ENCODE measurements around the gene ZNF385B.
"Not testable (repeated sequence)": the region's sequence is repeated elsewhere in the genome, so short reads cannot be mapped to it uniquely, and the experiment has no call there.

ZNF385B gene

DNA sequence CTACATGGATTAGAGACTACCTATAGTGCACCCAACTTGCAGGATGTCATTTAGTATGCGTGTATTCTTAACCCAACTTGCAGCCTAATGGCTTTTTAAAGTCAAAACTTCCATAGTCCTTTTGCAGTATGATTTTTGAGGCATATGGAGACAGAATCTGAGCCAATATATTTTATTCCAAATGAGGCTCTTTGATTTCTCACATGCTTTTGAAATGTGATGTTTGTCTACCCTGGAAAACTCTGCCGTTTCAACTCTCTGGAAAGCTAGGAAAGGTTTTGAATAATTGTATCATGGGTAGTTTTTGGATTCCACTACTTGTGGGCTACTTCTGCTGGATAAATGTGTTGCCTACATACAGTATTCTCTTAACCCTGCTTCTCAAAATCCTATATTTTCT, 206.6 kb downstream of the ZNF385B start:
- no peak overlapping the region for H3K4me3 Mint-ChIP-seq
- H3K27ac Mint-ChIP-seq, result no peak overlapping the region
- intact Hi-C loops (cut with micrococcal nuclease), result no loop called here

DNA sequence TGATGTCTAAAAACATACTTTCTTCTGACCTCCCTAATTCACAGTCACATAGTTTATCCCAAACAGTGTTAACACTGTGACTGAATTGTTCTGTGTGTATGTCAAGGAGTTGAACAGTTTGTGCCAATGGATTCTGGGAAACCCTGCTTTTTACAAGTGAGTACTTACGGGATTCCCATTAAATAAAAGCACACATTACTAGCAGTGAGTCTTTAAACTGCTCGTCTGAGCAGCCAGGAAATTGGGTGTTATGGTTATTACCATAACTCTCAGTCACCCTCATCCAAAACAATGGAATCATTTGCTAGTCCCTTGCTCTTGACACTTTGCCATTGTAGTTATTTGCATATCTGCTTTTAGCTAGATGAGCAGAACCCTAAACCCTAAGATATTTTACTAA, 209.1 kb downstream of the ZNF385B start:
- no peaks in the 10 kb centered on the region for H3K9me3 Mint-ChIP-seq
- H3K27ac Mint-ChIP-seq, result no peak overlapping the region
- intact Hi-C loops (cut with micrococcal nuclease), result no loop called here
- H3K4me3 Mint-ChIP-seq, result no peak overlapping the region
- no peaks in the 10 kb centered on the region for H3K36me3 Mint-ChIP-seq (ENCODE audit: low read depth)
- no peaks in the 10 kb centered on the region for H3K4me1 Mint-ChIP-seq (ENCODE audit: low read depth)
- no peaks in the 10 kb centered on the region for H3K27me3 Mint-ChIP-seq

More for the DNA sequence above, 206.6 kb downstream of the ZNF385B start:
- H3K36me3 Mint-ChIP-seq (ENCODE audit: low read depth), result no peaks in the 10 kb centered on the region
- no peaks in the 10 kb centered on the region for H3K4me1 Mint-ChIP-seq (ENCODE audit: low read depth)
- no peaks in the 10 kb centered on the region for H3K27me3 Mint-ChIP-seq
- no peaks in the 10 kb centered on the region for H3K9me3 Mint-ChIP-seq

DNA sequence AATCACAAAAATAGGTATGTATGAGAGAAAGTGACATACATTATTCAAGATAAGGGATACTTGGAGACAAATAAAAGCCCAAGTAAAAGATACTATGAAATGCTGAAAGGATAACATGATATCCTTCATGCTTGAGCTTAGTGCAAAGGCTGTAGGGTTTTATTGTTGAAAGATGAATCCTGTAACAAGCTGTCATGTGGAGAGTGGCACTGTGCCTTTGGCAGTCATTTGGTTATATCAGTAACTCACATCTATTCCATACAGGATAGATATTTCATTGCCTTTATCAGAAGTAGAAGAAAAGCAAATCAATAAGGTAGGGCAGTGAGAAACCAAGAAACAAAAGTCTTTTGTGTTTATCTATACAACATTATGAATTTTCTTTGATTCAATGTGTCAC, 211.0 kb downstream of the ZNF385B start:
- no peak overlapping the region for H3K27ac Mint-ChIP-seq
- no peaks in the 10 kb centered on the region for H3K9me3 Mint-ChIP-seq
- no peaks in the 10 kb centered on the region for H3K4me1 Mint-ChIP-seq (ENCODE audit: low read depth)
- no peaks in the 10 kb centered on the region for H3K36me3 Mint-ChIP-seq (ENCODE audit: low read depth)
- H3K4me3 Mint-ChIP-seq, result no peak overlapping the region
- intact Hi-C loops (cut with micrococcal nuclease), result no loop called here
- H3K27me3 Mint-ChIP-seq, result no peaks in the 10 kb centered on the region

DNA sequence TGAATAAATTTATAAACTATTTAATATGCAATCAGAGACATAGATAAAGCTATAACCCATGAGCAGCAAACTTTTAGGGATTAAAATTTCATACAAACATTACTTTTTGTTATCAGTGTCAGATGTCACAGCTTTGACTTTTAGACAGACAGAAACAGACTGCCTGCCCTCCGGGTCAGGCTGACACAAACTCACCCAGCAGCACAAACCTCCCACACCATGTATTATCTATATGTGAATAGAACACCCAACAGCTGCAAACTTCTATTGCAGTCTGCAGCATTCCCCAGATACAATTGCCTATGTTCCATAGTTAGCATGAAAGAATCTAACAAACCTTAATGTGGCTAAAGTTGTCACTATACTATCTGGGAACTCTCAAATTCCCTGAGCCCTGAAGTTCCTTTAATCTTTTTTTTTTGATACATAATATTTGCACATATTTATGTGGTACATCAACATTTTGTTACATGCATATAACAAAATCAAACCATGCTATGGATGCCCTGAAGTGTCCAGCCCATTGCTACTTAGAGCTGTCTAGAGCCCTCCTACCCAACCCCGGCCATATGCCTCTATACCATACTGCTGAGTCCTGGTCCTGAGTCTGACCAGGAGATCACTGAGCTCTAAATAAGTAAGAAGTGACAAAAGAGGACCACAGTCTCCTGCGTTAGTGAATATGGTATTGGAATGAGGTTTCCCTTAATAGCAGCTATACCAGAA, 214.4 kb downstream of the ZNF385B start:
- H3K9me3 Mint-ChIP-seq, result no peaks in the 10 kb centered on the region
- intact Hi-C loops (cut with micrococcal nuclease), result no loop called here
- H3K27me3 Mint-ChIP-seq, result no peaks in the 10 kb centered on the region
- no peak overlapping the region for H3K27ac Mint-ChIP-seq
- no peaks in the 10 kb centered on the region for H3K36me3 Mint-ChIP-seq (ENCODE audit: low read depth)
- no peak overlapping the region for H3K4me3 Mint-ChIP-seq
- H3K4me1 Mint-ChIP-seq (ENCODE audit: low read depth), result no peaks in the 10 kb centered on the region

DNA sequence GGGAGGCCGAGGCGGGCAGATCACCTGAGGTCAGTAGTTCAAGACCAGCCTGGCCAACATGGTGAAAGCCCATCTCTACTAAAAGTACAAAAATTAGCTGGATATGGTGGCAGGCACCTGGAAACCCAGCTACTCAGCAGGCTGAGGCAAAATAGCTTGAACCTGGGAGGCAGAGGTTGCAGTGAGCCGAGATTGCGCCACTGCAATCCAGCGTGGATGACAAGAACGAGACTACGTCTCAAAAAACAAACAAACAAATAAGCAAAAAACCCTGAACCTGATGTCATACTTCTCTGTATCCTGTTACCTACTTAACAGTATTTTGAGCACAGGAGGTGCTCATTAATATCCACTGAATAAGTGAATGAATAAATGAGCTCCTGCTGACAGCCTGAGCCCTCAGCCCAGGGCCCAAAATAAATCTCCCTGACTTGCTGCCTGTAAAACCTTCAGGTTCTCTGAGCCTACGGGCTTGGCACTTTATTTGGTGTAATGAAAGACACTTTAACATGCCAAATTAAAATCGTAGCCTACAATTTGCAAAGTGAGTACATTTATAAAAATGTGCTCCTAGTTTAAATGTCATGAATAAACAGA, 215.1 kb downstream of the ZNF385B start:
- H3K4me3 Mint-ChIP-seq, result no peak overlapping the region
- H3K36me3 Mint-ChIP-seq (ENCODE audit: low read depth), result no peaks in the 10 kb centered on the region
- no peaks in the 10 kb centered on the region for H3K27me3 Mint-ChIP-seq
- intact Hi-C loops (cut with micrococcal nuclease), result no loop called here
- H3K4me1 Mint-ChIP-seq (ENCODE audit: low read depth), result no peaks in the 10 kb centered on the region
- no peaks in the 10 kb centered on the region for H3K9me3 Mint-ChIP-seq
- no peak overlapping the region for H3K27ac Mint-ChIP-seq

DNA sequence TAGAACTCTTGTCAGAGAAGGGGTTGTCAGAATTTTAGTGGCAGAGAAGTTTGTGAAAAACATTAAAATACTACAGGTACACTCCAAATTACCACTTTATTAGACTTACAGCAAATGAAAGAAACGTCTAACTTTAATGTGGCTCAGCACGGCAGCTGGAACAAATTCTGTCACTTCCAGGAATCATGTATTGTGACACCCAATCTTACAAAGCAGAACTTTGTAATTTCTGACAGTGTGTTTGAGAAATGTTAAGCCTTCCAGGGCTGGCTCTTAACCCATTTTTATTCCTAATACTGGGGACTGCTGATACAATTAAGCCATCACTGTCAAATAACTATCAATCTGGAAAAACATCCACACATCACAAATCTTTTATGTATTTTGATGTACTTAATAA, 216.4 kb downstream of the ZNF385B start:
- H3K4me1 Mint-ChIP-seq (ENCODE audit: low read depth), result no peaks in the 10 kb centered on the region
- no peak overlapping the region for H3K4me3 Mint-ChIP-seq
- H3K9me3 Mint-ChIP-seq, result no peaks in the 10 kb centered on the region
- no peaks in the 10 kb centered on the region for H3K36me3 Mint-ChIP-seq (ENCODE audit: low read depth)
- no peaks in the 10 kb centered on the region for H3K27me3 Mint-ChIP-seq
- intact Hi-C loops (cut with micrococcal nuclease), result no loop called here
- H3K27ac Mint-ChIP-seq, result no peak overlapping the region

DNA sequence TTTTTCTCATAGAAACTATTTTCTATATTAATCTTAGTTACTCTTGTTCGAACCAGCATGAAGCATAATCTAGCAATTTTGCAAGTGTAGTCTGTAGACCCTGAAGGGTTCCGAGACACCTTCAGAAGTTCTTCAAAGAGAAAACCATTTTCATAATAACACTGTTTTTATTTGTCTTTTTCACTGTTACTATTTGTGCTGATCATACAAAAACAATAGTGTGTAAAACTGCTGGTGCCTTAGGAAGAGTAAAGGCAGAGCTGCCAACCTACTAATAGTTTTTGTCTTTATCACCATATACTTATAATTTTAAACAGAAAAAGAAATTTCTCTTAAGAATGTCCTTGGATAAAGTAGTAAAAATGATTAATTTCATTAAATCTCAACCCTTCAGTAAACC, 218.9 kb downstream of the ZNF385B start:
- Mint-ChIP-seq H3K4me1 (ENCODE audit: low read depth) (no peaks in the 10 kb centered on the region), H3K36me3 (ENCODE audit: low read depth) (no peaks in the 10 kb centered on the region), H3K27ac (no peak overlapping the region), H3K4me3 (no peak overlapping the region), H3K27me3 (no peaks in the 10 kb centered on the region), H3K9me3 (no peaks in the 10 kb centered on the region)
- intact Hi-C loops (cut with micrococcal nuclease), result no loop called here

DNA sequence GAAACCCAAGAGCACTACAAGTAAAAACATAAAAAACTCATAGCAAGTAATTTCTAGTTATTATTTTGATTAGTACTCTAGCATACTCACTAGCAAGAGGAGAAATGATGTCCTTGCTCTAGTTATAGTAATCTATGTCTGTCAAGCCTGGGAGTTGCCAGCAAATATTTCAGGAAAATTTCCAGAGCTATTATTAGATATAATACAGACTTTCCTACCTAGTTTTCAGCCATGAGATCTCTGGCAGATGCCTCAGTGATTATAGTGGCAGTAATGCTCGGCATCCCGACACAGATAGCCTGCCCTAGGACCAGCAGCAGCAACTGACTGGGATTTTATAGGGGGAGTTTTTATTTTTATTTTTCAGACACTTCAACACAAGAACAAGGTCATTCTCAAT, 224.4 kb downstream of the ZNF385B start:
- H3K27me3 Mint-ChIP-seq, result no peaks in the 10 kb centered on the region
- intact Hi-C loops (cut with micrococcal nuclease), result no loop called here
- H3K4me1 Mint-ChIP-seq (ENCODE audit: low read depth), result no peaks in the 10 kb centered on the region
- no peaks in the 10 kb centered on the region for H3K36me3 Mint-ChIP-seq (ENCODE audit: low read depth)
- H3K27ac Mint-ChIP-seq, result no peak overlapping the region
- H3K4me3 Mint-ChIP-seq, result no peak overlapping the region
- peaks cover 5% of the 10 kb centered on the region for H3K9me3 Mint-ChIP-seq

DNA sequence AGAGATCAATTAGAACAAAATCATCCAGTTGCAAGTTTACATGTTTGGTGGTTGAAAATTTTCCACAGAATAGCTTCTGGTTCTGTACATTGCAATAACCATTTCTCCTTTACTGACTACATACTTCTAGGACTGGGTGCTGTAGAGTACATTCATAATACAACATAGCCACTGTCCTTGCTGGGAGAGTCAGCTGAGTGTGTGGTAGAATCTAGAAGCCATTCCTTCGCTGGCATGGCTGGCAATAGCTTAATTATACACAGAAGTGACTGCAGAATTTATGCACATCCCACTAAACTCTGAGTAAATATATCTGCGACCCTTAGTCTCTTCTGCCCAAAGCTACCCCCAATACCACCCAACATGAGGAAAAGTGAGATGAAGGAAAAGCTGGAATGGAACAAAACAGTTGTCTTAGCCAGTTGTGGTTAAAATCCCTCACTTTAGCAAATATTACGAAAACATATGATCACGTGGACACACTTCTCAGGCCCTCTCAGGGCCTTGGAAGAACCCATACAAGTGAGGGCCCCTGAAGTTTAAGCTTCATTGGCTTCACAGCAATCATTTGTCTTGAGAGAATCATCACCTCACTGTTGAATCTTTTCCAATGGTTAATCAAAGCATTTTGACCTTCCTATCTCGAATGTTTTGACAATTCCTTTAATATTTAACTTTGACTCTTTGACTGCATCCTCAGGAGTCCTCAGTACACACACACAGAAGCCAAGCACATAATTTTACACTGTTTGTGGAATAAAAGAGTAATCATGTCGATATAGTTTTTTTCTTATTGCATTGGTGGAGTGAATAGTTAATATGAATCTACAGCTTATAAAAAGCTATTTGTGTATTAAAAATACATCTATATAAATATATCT, 225.1 kb downstream of the ZNF385B start:
- intact Hi-C loops (cut with micrococcal nuclease), result no loop called here
- H3K4me3 Mint-ChIP-seq, result no peak overlapping the region
- no peaks in the 10 kb centered on the region for H3K27me3 Mint-ChIP-seq
- no peaks in the 10 kb centered on the region for H3K4me1 Mint-ChIP-seq (ENCODE audit: low read depth)
- H3K27ac Mint-ChIP-seq, result no peak overlapping the region
- H3K9me3 Mint-ChIP-seq, result peaks cover 9% of the 10 kb centered on the region
- H3K36me3 Mint-ChIP-seq (ENCODE audit: low read depth), result no peaks in the 10 kb centered on the region

DNA sequence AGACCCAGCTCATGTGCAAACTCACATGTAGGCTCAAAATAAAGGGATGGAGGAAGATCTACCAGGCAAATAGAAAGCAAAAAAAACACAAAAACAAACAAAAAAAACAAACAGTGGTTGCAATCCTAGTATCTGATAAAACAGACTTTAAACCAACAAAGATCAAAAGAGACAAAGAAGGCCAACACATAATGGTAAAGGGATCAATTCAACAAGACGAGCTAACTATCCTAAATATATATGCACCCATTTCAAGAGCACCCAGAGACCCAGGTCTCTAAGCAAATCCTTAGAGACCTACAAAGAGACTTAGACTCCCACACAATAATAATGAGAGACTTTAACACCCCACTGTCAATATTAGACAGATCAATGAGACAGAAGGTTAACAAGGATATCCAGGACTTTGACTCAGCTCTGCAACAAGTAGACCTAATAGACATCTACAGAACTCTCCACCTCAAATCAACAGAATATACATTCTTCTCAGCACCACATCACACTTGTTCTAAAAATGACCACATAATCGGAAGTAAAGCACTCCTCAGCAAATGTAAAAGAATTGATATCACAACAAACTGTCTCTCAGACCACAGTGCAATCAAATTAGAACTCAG, 229.5 kb downstream of the ZNF385B start:
- H3K9me3 Mint-ChIP-seq; intact Hi-C loops (cut with micrococcal nuclease); H3K27ac Mint-ChIP-seq; H3K4me3 Mint-ChIP-seq; H3K27me3 Mint-ChIP-seq; H3K4me1 Mint-ChIP-seq (ENCODE audit: low read depth); H3K36me3 Mint-ChIP-seq (ENCODE audit: low read depth): not testable (repeated sequence)

DNA sequence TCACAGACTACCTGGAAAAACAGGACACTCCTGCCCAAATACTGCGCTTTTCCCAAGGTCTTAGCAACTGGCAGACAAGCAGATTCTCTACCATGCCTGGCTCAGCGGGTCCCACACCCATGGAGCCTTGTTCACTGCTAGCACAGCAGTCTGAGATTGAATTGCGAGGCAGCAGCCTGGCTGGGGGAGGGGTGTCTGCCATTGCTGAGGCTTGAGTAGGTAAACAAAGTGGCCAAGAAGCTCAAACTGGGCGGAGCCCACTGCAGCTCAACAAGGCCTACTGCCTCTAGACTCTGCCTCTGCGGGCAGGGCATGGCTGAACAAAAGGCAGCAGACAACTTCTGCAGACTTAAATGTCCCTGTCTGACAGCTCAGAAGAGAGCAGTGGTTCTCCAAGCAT, 231.6 kb downstream of the ZNF385B start:
- intact Hi-C loops (cut with micrococcal nuclease); H3K9me3 Mint-ChIP-seq; H3K27me3 Mint-ChIP-seq; H3K4me3 Mint-ChIP-seq; H3K36me3 Mint-ChIP-seq (ENCODE audit: low read depth); H3K4me1 Mint-ChIP-seq (ENCODE audit: low read depth); H3K27ac Mint-ChIP-seq: not testable (repeated sequence)

DNA sequence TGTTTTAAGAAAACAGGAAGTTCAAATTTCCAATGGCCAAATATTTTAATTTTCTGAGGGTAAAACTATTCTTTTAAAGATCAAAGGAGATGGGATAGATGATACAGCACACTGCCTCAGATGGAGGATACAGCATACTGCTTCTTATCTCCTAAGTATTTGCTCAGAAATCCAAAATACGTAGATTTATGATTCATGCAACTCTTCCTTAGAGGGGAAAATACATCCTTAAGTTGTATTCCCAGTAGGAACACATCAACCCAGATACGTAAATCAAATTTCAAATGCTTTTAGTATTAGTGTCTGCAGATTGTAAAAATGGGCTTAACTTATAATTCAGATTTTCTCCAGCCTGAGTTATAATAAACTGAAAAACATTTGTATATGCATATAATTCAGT, 235.2 kb downstream of the ZNF385B start:
- intact Hi-C loops (cut with micrococcal nuclease), result no loop called here
- Mint-ChIP-seq H3K9me3 (no peaks in the 10 kb centered on the region), H3K36me3 (ENCODE audit: low read depth) (no peaks in the 10 kb centered on the region), H3K27ac (no peak overlapping the region), H3K4me3 (no peak overlapping the region), H3K27me3 (no peaks in the 10 kb centered on the region), H3K4me1 (ENCODE audit: low read depth) (no peaks in the 10 kb centered on the region)

DNA sequence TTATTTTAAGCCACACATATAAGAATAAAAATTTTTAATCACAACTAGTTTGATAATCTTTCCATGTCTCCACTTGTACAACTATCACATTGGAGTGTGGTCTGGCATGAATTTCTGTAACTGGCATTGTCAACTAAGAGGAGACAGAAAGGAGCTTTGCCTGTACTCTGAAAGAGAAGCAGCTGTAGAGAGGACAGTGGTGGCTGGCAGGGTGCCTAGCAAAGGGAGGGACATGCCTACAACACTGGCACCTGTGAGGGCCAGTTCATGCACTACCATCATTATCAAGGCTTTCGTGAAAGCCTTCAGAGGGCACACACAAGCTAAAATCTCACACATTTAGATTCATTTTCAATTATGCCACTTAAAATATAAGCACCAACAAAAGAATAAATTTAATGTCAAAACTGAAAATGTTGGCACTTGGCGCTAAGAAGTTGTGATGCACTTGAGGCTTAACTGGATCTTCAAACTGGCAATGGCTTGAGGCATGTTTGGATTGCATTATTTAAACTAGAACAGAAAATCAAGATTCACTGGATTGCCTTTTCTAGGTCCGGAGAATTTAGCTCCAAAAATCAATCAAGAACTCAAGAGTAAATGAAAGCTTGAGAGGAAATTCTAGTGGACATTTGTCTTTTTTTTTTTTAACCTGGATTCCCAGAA, 238.6 kb downstream of the ZNF385B start:
- no peaks in the 10 kb centered on the region for H3K4me1 Mint-ChIP-seq (ENCODE audit: low read depth)
- intact Hi-C loops (cut with micrococcal nuclease), result no loop called here
- no peaks in the 10 kb centered on the region for H3K9me3 Mint-ChIP-seq
- H3K36me3 Mint-ChIP-seq (ENCODE audit: low read depth), result no peaks in the 10 kb centered on the region
- H3K4me3 Mint-ChIP-seq, result no peak overlapping the region
- H3K27ac Mint-ChIP-seq, result no peak overlapping the region
- H3K27me3 Mint-ChIP-seq, result no peaks in the 10 kb centered on the region

DNA sequence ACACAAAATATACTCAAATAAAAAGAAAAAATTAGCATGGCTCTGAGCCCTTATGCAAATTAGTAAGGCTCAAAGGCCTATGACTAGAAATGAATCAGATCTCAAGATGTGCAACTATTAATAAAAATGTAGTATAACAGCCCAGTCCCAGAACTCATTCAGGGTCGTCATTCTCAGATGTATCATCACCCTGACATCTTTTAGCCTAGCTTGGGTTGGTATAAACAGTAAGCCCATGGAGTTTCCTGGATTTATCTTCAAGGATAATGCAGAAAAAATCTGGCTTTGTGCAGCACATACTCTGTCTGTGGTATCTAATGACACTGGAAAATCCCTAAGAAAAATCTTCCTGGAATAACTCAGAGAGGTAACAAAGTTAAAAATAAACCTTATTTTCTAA, 239.3 kb downstream of the ZNF385B start:
- H3K27ac Mint-ChIP-seq, result no peak overlapping the region
- H3K27me3 Mint-ChIP-seq, result no peaks in the 10 kb centered on the region
- H3K4me3 Mint-ChIP-seq, result no peak overlapping the region

More for the DNA sequence above, 239.3 kb downstream of the ZNF385B start:
- no peaks in the 10 kb centered on the region for H3K4me1 Mint-ChIP-seq (ENCODE audit: low read depth)
- no peaks in the 10 kb centered on the region for H3K36me3 Mint-ChIP-seq (ENCODE audit: low read depth)
- peaks cover 2% of the 10 kb centered on the region for H3K9me3 Mint-ChIP-seq
- intact Hi-C loops (cut with micrococcal nuclease), result no loop called here
